ENCODE measurements around the gene POGK. TPM values are rescaled to one million over a fixed set of nuclear protein-coding genes. Genes with fewer than 3 reads are reported as not detected.

POGK gene
- total and polyA plus RNA-seq, 10 of the 15 experiments (the other 5 are each of a cell fraction or from before 2014, with no cell fraction given), result 5.3 to 34.6 (median 18.7) TPM

DNA sequence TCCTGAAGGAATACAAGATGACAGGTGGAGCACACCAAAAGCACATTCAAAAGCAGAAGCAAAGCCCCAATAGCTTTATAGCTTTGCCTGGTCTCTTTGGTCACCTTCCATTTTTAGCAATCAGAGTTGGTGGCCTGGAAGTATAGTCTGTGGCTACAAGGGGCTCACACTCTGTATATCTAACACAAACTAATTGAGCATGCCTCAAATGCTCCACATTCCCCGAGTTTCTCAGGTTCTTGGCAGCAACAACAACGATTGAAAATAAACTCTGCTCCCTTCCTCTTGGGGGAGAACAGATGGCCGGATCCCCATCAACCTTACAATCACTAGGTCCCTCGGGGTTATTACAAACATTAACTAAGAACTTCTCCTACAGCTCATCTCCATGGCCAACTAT lies 61.7 kb downstream of the POGK start (continued):
- TF ChIP-seq, protein P1, sequence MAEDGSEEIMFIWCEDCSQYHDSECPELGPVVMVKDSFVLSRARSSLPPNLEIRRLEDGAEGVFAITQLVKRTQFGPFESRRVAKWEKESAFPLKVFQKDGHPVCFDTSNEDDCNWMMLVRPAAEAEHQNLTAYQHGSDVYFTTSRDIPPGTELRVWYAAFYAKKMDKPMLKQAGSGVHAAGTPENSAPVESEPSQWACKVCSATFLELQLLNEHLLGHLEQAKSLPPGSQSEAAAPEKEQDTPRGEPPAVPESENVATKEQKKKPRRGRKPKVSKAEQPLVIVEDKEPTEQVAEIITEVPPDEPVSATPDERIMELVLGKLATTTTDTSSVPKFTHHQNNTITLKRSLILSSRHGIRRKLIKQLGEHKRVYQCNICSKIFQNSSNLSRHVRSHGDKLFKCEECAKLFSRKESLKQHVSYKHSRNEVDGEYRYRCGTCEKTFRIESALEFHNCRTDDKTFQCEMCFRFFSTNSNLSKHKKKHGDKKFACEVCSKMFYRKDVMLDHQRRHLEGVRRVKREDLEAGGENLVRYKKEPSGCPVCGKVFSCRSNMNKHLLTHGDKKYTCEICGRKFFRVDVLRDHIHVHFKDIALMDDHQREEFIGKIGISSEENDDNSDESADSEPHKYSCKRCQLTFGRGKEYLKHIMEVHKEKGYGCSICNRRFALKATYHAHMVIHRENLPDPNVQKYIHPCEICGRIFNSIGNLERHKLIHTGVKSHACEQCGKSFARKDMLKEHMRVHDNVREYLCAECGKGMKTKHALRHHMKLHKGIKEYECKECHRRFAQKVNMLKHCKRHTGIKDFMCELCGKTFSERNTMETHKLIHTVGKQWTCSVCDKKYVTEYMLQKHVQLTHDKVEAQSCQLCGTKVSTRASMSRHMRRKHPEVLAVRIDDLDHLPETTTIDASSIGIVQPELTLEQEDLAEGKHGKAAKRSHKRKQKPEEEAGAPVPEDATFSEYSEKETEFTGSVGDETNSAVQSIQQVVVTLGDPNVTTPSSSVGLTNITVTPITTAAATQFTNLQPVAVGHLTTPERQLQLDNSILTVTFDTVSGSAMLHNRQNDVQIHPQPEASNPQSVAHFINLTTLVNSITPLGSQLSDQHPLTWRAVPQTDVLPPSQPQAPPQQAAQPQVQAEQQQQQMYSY (CRISPR knock-in tag; IDR thresholded peaks at IDR 0.05), result no peak
- TF ChIP-seq ZNF24 (IDR thresholded peaks at IDR 0.05) (no peak), ELK1 (IDR thresholded peaks at IDR 0.05; ENCODE audit: low read depth, low read length) (no peak), ATF2 (IDR thresholded peaks at IDR 0.05; ENCODE audit: low read length) (no peak), SUZ12 (IDR thresholded peaks at IDR 0.05; ENCODE audit: unreplicated experiment) (no peak), YY1 (IDR thresholded peaks at IDR 0.05; ENCODE audit: low read depth, low read length) (no peak), TCF12 (IDR thresholded peaks at IDR 0.05; ENCODE audit: low read depth, low read length) (no peak), BACH1 (IDR thresholded peaks at IDR 0.05; ENCODE audit: borderline replicate concordance) (no peak), POLR2AphosphoS2 (IDR thresholded peaks at IDR 0.05; ENCODE audit: low read depth, low read length) (no peak), NBN (IDR thresholded peaks at IDR 0.05) (no peak)
